Stomach (tissue), 4 donors: ENCODE data around the gene TIGD3.

Experiments
- CTCF ChIP-seq, 7 experiments: fragments of 450-650 bp in 4 of 7; fragments of 200-600 bp in 3 of 7; sonication (generic) in 3 of 7; IDR thresholded peaks; one replicate each; pipeline ENCODE4 v1.5.1; 2016 to 2019; ENCODE audit warnings: antibody characterized with exemption in 7 of 7, control low read depth in 2 of 7, mild to moderate bottlenecking in 1 of 7
- POLR2A ChIP-seq, 4 donors: fragments of 450-650 bp; IDR thresholded peaks; one replicate each; pipeline ENCODE4 v1.6.1; 2016; ENCODE audit warnings: antibody characterized with exemption in 4 of 4, control low read depth in 2 of 4, mild to moderate bottlenecking in 1 of 4, moderate library complexity in 1 of 4

- TF ChIP-seq CTCF (IDR thresholded peaks at IDR 0.05): no peak
- TF ChIP-seq POLR2A (IDR thresholded peaks at IDR 0.05): no peak
Measured at GRCh38 chr11:65355013-65355775, 643 bp downstream of the TIGD3 start.
